Aorta (tissue), 5 donors: ENCODE measurements around the gene C1GALT1. TPM values are rescaled to one million over a fixed set of nuclear protein-coding genes. Genes with fewer than 3 reads are reported as not detected.

ENCODE experiments used
- ATAC-seq: fragments of 200-7000 bp; cut with Tn5 transposase; one replicate; pipeline ENCODE4 v1.9.1; 2022; ENCODE audit warnings: moderate library complexity; ENCODE audit not compliant: low FRiP score
- DNase-seq, 2 donors: peaks; one replicate each; pipeline ENCODE4 v3.0.0-alpha.2; 2020
- H3K27ac ChIP-seq, 2 donors: one replicate each; pipeline ENCODE4 v1.5.1; 2013; ENCODE audit warnings: low read length in 2 of 2, mild to moderate bottlenecking in 2 of 2, moderate library complexity in 2 of 2, control low read depth in 1 of 2, inconsistent platforms in 1 of 2, low read depth in 1 of 2
- H3K27me3 ChIP-seq, 2 donors: one replicate each; pipeline ENCODE4 v1.6.1; 2013; ENCODE audit warnings: control low read depth in 1 of 2, low read length in 1 of 2, mild to moderate bottlenecking in 1 of 2, moderate library complexity in 1 of 2; ENCODE audit not compliant: insufficient read depth in 2 of 2, control insufficient read depth in 1 of 2
- H3K36me3 ChIP-seq, 2 donors: one replicate each; pipeline ENCODE4 v1.6.1; 2013; ENCODE audit warnings: control low read depth in 1 of 2, low read length in 1 of 2, mild to moderate bottlenecking in 1 of 2; ENCODE audit not compliant: insufficient read depth in 2 of 2, control insufficient read depth in 1 of 2
- H3K4me1 ChIP-seq, 2 donors: one replicate each; pipeline ENCODE4 v1.6.1; 2013; ENCODE audit warnings: low read length in 2 of 2, control low read depth in 1 of 2, mild to moderate bottlenecking in 1 of 2, moderate library complexity in 1 of 2; ENCODE audit not compliant: insufficient read depth in 2 of 2, control insufficient read depth in 1 of 2
- H3K4me3 ChIP-seq, 2 donors: one replicate each; pipeline ENCODE4 v1.5.1; 2013; ENCODE audit warnings: low read length in 2 of 2, control low read depth in 1 of 2, mild to moderate bottlenecking in 1 of 2
- H3K9me3 ChIP-seq: one replicate; pipeline ENCODE4 v1.6.1; 2013; ENCODE audit warnings: mild to moderate bottlenecking, low read length; ENCODE audit not compliant: control insufficient read depth
- WGBS, 2 donors: extraction: QIAGEN DNeasy Blood & Tissue Kit; methylation state at CpG; one replicate each; pipeline ENCODE4 v1.1.7; 2013; 5-methylcytosine and 5-hydroxymethylcytosine counted together
- intact Hi-C, 2 donors: fragments of 100-400 bp; cut with DNase I; formaldehyde crosslinking; loops; one replicate each; pipeline versions ENCODE4 v1.14.2 to v1.15.0; 2022
- polyA plus RNA-seq, 2 donors: library from polyadenylated mRNA; stranded (reverse); fragments of 200-250 nt; gene quantifications; one replicate each; pipeline ENCODE4 v1.2.3, GENCODE V29; 2013
- total RNA-seq, 2 donors: library from RNA; stranded (reverse); fragmentation: NEBNext Ultra II Directional; extraction: Animal tissue kit (Norgen Biotek cat#: 25700); gene quantifications; one replicate each; pipeline ENCODE4 v1.2.1, GENCODE V29; 2021
- donor health status: healthy with polysubstance abuse.
- donor health status: Bipolar disorder and iron deficiency.
- donor health status: DM: no; HTN: no; CAD: no.
- donor health status: DM: no; HTN: no; CAD: no.
- donor health status: DM: yes; HTN: yes; CAD: no.

C1GALT1 gene
- total and polyA plus RNA-seq, 4 donors, result 3.4 to 43.8 (median 13.5) TPM

DNA sequence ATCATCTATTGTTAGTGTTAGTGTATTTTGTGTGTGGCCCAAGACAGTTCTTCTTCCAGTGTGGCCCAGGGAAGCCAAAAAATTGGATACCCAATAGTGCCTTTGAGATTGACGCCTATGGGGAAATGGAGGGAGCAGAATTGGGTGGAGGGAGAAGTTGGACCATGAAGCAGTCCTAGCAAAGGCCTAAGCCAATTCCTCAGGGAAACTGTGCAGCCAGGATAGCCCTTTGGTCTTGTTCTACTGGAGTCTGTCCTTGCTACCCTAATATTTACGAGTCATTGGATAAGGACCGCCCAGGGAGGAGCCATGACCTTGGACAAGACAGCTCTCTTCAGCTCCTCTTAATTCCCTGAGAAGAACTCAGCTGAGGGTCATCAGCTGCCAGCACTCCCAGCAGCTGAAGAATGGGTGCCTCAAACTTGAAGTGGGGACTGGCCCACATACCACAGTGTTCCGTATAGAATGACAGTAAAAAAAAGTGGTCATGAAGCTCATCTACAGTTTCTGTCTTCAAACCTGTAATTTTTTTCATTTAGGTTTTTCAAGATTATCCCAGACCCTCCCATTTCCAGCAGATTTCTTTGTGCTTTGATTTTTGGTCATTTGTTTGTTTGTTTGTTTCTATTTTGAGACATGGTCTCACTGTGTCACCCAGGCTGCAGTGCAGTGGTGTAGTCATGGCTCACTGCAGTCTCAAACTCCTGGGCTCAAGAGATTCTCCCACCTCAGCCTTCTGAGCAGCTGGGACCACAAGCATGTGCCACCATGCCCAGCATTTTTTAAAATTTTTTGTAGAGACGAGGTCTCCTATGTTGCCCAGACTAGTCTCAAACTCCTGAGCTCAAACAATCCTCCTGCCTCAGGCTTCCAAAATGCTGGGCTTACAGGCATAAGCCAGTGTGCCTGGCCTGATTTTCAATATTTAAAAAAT, 81.2 kb downstream of the C1GALT1 start:
- intact Hi-C loops, result no loop called here
- DNase-seq (no peak), ATAC-seq (no peak)
- Histone ChIP-seq H3K27me3 (no peaks in the 10 kb centered on the region), H3K36me3 (no peaks in the 10 kb centered on the region), H3K4me1 (no peaks in the 10 kb centered on the region), H3K4me3 (no peak overlapping the region), H3K27ac (no peak overlapping the region), H3K9me3 (peaks cover 2% of the 10 kb centered on the region)
- 90% methylated on average over 5 of the region's 5 CpGs for WGBS, 2 donors

DNA sequence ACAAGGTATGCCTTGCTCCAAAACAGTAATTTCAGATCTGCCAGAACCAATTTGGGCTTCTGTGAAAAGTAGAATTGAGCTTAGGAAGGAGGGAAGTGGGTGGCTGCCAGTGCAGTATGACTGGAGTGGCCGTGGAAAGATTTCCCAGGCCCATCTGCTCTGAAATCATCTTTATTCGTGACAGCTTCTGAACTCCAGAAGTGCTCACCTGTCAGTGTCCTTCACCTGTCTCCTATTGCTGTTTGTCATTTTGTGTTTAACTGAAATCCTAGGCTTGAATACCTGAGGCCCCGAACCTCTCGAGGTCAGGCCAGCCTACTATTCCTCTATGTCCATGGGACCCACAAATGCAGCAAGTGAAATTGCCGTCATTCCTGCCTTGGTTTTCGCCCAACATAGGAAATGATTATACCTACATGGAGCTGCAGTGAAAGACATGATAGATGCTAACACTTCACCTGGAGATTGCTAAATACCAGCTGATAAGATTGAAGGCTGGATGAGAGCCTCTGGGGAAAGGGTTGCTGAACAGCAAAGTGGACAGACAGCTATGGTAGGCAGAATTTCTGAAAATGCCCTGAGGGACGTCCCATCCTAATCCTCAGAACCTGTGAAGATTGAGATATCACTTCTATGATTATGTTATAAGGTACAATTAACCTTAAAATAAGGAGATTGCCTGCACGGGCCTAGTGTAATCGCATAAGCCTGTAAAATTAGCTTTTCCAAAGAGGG, 82.1 kb downstream of the C1GALT1 start:
- no peak overlapping the region for H3K4me3 ChIP-seq
- peaks cover 3% of the 10 kb centered on the region for H3K9me3 ChIP-seq
- DNase-seq (no peak), ATAC-seq (no peak)
- WGBS, 2 donors, result 93 to 94% methylated on average over 9 of the region's 9 CpGs
- intact Hi-C loops, result no loop called here
- no peak overlapping the region for H3K27ac ChIP-seq
- H3K27me3 ChIP-seq, result no peaks in the 10 kb centered on the region
- no peaks in the 10 kb centered on the region for H3K4me1 ChIP-seq
- no peaks in the 10 kb centered on the region for H3K36me3 ChIP-seq

DNA sequence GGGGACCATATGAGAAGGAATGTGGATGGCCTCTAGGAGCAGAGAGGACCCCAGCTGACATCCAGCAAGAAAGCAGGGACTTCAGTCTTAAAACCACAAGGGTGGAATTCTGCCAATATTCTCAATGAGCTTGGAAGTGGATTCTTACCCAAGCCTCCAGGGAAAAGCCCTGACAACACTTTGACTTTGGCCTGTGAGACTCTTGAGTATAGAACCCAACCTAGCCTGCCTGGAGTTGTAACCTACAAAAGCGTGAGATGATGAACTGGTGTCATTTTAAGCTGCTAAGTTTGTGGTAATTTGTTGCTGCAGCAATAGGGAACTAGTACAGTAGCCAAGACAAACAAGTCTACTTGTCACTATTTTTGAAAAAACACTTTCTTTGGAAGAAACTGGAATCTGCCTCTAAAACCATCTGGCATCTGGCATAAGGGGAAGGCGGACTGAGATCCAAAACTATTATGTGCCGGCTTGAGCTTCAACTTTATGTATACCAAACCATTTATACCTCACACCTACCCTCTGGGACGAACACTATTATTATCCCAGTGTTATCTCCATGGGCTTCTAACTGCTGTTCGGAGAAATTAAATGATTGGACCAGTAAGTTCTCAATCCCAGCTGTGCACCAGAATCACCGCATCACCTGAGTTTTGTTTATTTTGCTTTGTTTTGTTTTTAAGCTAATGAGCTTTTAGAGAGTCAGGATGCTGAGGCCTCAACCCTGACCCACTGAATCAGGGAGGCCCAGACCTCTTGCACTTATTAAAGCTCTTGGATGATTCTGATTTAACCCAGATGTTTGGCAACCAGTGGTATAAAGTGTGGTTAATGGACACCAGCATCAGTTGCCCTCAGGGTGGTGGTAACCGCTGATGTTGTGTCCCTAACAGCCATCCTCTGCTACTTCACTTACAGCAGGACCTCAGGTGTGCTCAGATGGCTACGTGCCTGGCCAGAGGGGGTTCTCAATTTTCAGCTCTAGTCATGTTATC, 83.0 kb downstream of the C1GALT1 start:
- no peak overlapping the region for H3K4me3 ChIP-seq
- DNase-seq (no peak), ATAC-seq (no peak)
- no peaks in the 10 kb centered on the region for H3K27me3 ChIP-seq
- H3K4me1 ChIP-seq, result no peaks in the 10 kb centered on the region
- H3K27ac ChIP-seq, result no peak overlapping the region
- intact Hi-C loops, result no loop called here
- WGBS, 2 donors, result 48 to 54% methylated on average over 8 of the region's 8 CpGs
- peaks cover 3% of the 10 kb centered on the region for H3K9me3 ChIP-seq
- H3K36me3 ChIP-seq, result no peaks in the 10 kb centered on the region

DNA sequence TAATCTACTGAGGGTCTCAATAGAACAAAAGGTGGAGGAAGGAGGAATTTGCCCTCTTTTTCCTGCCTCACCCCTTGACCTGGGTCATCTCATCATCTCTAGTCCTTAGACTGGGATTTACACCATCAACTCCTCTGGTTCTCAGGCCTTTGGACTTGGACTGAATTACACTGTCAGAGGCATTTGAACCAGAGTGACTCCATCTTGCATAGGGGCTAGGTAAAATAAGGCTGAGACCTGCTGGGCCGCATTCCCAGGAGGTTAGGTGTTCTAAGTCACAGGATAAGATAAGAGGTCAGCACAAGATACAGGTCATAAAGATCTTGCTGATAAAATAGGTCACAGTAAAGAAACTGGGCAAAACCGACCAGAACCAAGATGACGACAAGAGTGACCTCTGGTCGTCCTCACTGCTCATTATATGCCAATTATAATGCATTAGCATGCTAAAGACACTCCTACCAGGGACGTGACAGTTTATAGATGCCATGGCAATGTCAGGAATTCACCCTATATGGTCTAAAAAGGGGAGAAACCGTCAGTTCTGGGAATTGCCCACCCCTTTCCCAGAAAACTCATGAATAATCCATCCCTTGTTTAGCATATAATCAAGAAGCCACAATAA, 84.0 kb downstream of the C1GALT1 start:
- Histone ChIP-seq H3K27me3 (no peaks in the 10 kb centered on the region), H3K9me3 (peaks cover 3% of the 10 kb centered on the region), H3K4me1 (no peaks in the 10 kb centered on the region), H3K27ac (no peak overlapping the region), H3K36me3 (no peaks in the 10 kb centered on the region), H3K4me3 (no peak overlapping the region)
- no peak for DNase-seq
- intact Hi-C loops, result no loop called here
- 90 to 91% methylated on average over 6 of the region's 6 CpGs for WGBS, 2 donors
- no peak for ATAC-seq

DNA sequence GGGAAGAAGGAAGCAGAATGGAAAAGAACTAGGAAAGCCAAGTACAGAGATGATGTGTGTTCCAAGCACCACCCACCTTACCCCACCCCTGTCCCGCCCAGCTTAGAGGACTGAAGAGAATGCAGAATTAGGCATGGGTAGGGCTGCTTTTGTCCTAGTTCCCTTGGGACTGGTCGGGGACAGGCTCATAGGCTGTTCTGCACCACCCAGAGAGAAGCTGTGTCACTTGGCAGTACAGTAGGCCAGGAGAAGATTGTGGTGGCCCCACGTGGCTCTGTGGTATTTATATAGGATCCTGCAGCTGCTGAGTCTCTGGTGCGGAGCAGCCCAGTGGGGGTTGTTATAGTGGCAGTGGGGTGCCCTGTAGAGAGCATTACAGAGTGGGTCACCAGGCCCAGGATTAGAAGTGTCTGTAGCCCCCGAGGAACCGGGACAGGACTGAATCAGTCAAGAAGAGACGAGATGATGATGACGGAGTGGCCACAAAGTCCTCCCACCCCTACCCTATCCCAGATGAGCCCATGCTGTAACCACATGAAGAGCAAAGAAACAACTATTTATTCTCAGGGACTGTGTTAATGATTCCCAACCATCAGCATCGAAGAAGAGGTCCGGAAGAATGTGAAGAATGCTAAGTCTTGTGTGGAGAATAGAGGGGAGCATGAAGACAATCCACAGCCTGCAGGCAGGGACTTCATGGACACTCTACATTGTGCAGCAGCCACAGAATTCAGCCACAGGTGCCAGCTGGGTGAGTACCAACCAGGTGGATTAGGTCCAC, 88.9 kb downstream of the C1GALT1 start:
- Histone ChIP-seq H3K36me3 (no peaks in the 10 kb centered on the region), H3K27ac (no peak overlapping the region), H3K4me1 (no peaks in the 10 kb centered on the region), H3K9me3 (peaks cover 2% of the 10 kb centered on the region), H3K27me3 (no peaks in the 10 kb centered on the region), H3K4me3 (no peak overlapping the region)
- no peak for DNase-seq
- no peak for ATAC-seq
- intact Hi-C loops, result no loop called here
- 75 to 76% methylated on average over 10 of the region's 10 CpGs for WGBS, 2 donors

DNA sequence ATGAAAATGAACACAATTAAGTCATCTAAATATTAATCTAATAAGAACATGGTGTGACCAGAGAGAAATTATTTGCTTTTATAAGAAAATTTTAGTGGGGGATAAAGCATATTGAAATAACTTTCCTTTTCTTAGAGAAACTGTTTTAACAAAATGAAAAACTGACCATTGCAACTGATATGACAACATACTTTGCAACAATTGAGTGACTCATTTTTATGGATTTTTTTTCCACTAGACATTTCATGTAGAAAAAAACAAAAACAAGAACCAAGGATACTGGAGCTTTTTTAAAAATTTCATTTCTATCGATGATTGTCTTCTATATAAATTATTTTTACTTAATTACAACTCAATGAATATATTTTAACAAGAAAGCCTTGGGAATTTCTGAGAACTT, 90.0 kb downstream of the C1GALT1 start:
- Histone ChIP-seq H3K4me1 (no peaks in the 10 kb centered on the region), H3K27me3 (no peaks in the 10 kb centered on the region), H3K27ac (no peak overlapping the region), H3K4me3 (no peak overlapping the region), H3K9me3 (peaks cover 2% of the 10 kb centered on the region), H3K36me3 (no peaks in the 10 kb centered on the region)
- 84 to 88% methylated on average over 1 of the region's 1 CpG for WGBS, 2 donors
- DNase-seq (no peak), ATAC-seq (no peak)
- intact Hi-C loops, result no loop called here

DNA sequence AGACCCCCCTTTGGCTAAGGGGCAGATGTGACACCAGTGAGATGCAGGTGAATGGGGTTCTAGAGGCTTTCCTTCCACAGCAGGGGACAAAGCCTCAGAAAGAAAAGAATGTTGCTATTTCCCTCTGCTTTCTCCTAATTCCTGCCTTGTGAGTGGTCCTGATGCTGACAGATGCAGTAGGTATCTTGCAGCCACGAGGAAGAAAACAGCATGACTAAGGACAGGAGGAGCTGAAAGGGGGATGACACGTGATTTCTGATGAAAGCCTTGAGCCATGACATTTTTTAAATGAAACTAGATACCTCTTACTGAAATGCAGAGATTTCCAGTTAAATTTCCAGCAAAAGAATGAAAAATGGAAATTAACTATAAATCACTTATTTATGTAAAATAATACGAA, 92.4 kb downstream of the C1GALT1 start:
- Histone ChIP-seq H3K27me3 (peaks cover 0 to 1% of the 10 kb centered on the region in 2 donors), H3K27ac (no peak overlapping the region), H3K36me3 (no peaks in the 10 kb centered on the region), H3K9me3 (no peaks in the 10 kb centered on the region), H3K4me3 (no peak overlapping the region), H3K4me1 (no peaks in the 10 kb centered on the region)
- WGBS, 2 donors, result 50 to 53% methylated on average over 3 of the region's 3 CpGs
- no peak for ATAC-seq
- intact Hi-C loops, result no loop called here
- no peak for DNase-seq
